Trophoblast cell (in vitro differentiated cells and primary cell): ENCODE results near the gene DNAH1.

ENCODE experiments used
- DNase-seq, 2 donors: peaks; one replicate each; pipeline ENCODE4 v3.0.0-alpha.2; 2016
- H2AFZ ChIP-seq: 2 replicates; pipeline ENCODE4 v1.6.1; 2013; ENCODE audit warnings: low read length, moderate library complexity, mild to moderate bottlenecking; ENCODE audit not compliant: insufficient read depth, poor library complexity
- H2AK5ac ChIP-seq: 2 replicates; pipeline ENCODE4 v1.6.1; 2013; ENCODE audit warnings: mild to moderate bottlenecking, low read length
- H2BK120ac ChIP-seq: 2 replicates; pipeline ENCODE4 v1.6.1; 2013; ENCODE audit warnings: low read length, mild to moderate bottlenecking, moderate library complexity; ENCODE audit not compliant: insufficient read depth, poor library complexity
- H2BK12ac ChIP-seq: 2 replicates; pipeline ENCODE4 v1.6.1; 2013; ENCODE audit warnings: mild to moderate bottlenecking, low read length, moderate library complexity
- H2BK5ac ChIP-seq: 2 replicates; pipeline ENCODE4 v1.6.1; 2013; ENCODE audit warnings: low read length, low read depth, moderate library complexity, mild to moderate bottlenecking; ENCODE audit not compliant: poor library complexity
- H3K14ac ChIP-seq: 2 replicates; pipeline ENCODE4 v1.6.1; 2013; ENCODE audit warnings: mild to moderate bottlenecking, low read length
- H3K18ac ChIP-seq: 2 replicates; pipeline ENCODE4 v1.6.1; 2013; ENCODE audit warnings: mild to moderate bottlenecking, low read length
- H3K23ac ChIP-seq: 2 replicates; pipeline ENCODE4 v1.6.1; 2013; ENCODE audit warnings: low read length
- H3K27ac ChIP-seq: 2 replicates; pipeline ENCODE4 v1.5.1; 2013; ENCODE audit warnings: low read depth, mild to moderate bottlenecking, inconsistent platforms, low read length, moderate library complexity
- H3K27me3 ChIP-seq: 2 replicates; pipeline ENCODE4 v1.6.1; 2013; ENCODE audit warnings: inconsistent platforms, mild to moderate bottlenecking, low read length, moderate library complexity; ENCODE audit not compliant: insufficient read depth
- H3K36me3 ChIP-seq, 2 experiments: 1 replicate in 1 of 2; 2 replicates in 1 of 2; pipeline ENCODE4 v1.6.1; 2013; ENCODE audit warnings: low read length in 2 of 2, mild to moderate bottlenecking in 2 of 2, moderate library complexity in 1 of 2; ENCODE audit not compliant: insufficient read depth in 2 of 2, control insufficient read depth in 1 of 2
- H3K4ac ChIP-seq: 2 replicates; pipeline ENCODE4 v1.6.1; 2013; ENCODE audit warnings: low read depth, mild to moderate bottlenecking, low read length, moderate library complexity
- H3K4me1 ChIP-seq, 2 experiments: 1 replicate in 1 of 2; 2 replicates in 1 of 2; pipeline ENCODE4 v1.6.1; 2013; ENCODE audit warnings: low read length in 2 of 2, mild to moderate bottlenecking in 2 of 2, moderate library complexity in 1 of 2; ENCODE audit not compliant: insufficient read depth in 2 of 2, control insufficient read depth in 1 of 2
- H3K4me2 ChIP-seq: 2 replicates; pipeline ENCODE4 v1.6.1; 2013; ENCODE audit warnings: inconsistent platforms, mild to moderate bottlenecking, low read length, moderate library complexity
- H3K4me3 ChIP-seq: 2 replicates; pipeline ENCODE4 v1.5.1; 2013; ENCODE audit warnings: mild to moderate bottlenecking, low read depth, low read length, inconsistent platforms
- H3K79me1 ChIP-seq: one replicate; pipeline ENCODE4 v1.6.1; 2013; ENCODE audit warnings: low read length
- H3K79me2 ChIP-seq: 2 replicates; pipeline ENCODE4 v1.6.1; 2013; ENCODE audit warnings: low read length, mild to moderate bottlenecking; ENCODE audit not compliant: control insufficient read depth, insufficient read depth, poor library complexity
- H3K9ac ChIP-seq: 2 replicates; pipeline ENCODE4 v1.6.1; 2013; ENCODE audit warnings: mild to moderate bottlenecking, low read length
- H3K9me3 ChIP-seq: 2 replicates; pipeline ENCODE4 v1.6.1; 2013; ENCODE audit warnings: low read depth, mild to moderate bottlenecking, control low read depth, inconsistent platforms, low read length; ENCODE audit not compliant: insufficient read depth
- H4K12ac ChIP-seq: 2 replicates; pipeline ENCODE4 v1.6.1; 2013; ENCODE audit warnings: low read depth, mild to moderate bottlenecking, low read length, moderate library complexity
- H4K8ac ChIP-seq: 2 replicates; pipeline ENCODE4 v1.6.1; 2013; ENCODE audit warnings: low read depth, mild to moderate bottlenecking, low read length, moderate library complexity
- H4K91ac ChIP-seq: one replicate; pipeline ENCODE4 v1.6.1; 2013; ENCODE audit warnings: low read depth, mild to moderate bottlenecking, low read length, moderate library complexity
- WGBS: extraction: QIAGEN DNeasy Blood & Tissue Kit; methylation state at CpG from one replicate; pipeline ENCODE4 v1.1.7; 2013; ENCODE audit warnings: missing lambda C conversion rate; ENCODE audit not compliant: insufficient read length, insufficient coverage; ENCODE audit errors: extremely low coverage; 5-methylcytosine and 5-hydroxymethylcytosine counted together

DNAH1 gene

GRCh38 chr3:52291508-52292181 is 24.5 kb upstream of the DNAH1 start:
- no peak overlapping the region for H2BK12ac ChIP-seq
- no peaks in the 10 kb centered on the region for H3K27me3 ChIP-seq
- H2AK5ac ChIP-seq = no peak overlapping the region
- H4K12ac ChIP-seq = no peak overlapping the region
- H3K79me2 ChIP-seq = peaks cover 2% of the 10 kb centered on the region
- no peak overlapping the region for H3K4me3 ChIP-seq
- no peak overlapping the region for H3K14ac ChIP-seq
- H3K23ac ChIP-seq = no peak overlapping the region
- no peak overlapping the region for H3K27ac ChIP-seq
- peaks cover 2% of the 10 kb centered on the region for H3K79me1 ChIP-seq
- peaks cover 2 to 10% of the 10 kb centered on the region in 2 experiments for H3K36me3 ChIP-seq
- H3K18ac ChIP-seq = no peak overlapping the region
- no peak overlapping the region for H3K4ac ChIP-seq
- peaks cover 8 to 9% of the 10 kb centered on the region in 2 experiments for H3K4me1 ChIP-seq
- H4K8ac ChIP-seq = no peak overlapping the region
- no peak overlapping the region for H2BK120ac ChIP-seq
- H4K91ac ChIP-seq = no peak overlapping the region
- no peak overlapping the region for H3K4me2 ChIP-seq
- no peak for DNase-seq
- H3K9ac ChIP-seq = no peak overlapping the region
- no peak overlapping the region for H2AFZ ChIP-seq
- H2BK5ac ChIP-seq = no peak overlapping the region
- no peaks in the 10 kb centered on the region for H3K9me3 ChIP-seq
- WGBS = no CpG with 5 or more reads among the region's 7 CpGs

GRCh38 chr3:52292247-52293065 is 23.7 kb upstream of the DNAH1 start:
- no peak overlapping the region for H3K14ac ChIP-seq
- H2BK5ac ChIP-seq = no peak overlapping the region
- no peak overlapping the region for H2BK12ac ChIP-seq
- H3K4ac ChIP-seq = no peak overlapping the region
- peaks cover 3 to 5% of the 10 kb centered on the region in 2 experiments for H3K4me1 ChIP-seq
- no peak overlapping the region for H2BK120ac ChIP-seq
- peaks cover 2% of the 10 kb centered on the region for H3K79me2 ChIP-seq
- WGBS = no CpG with 5 or more reads among the region's 20 CpGs
- H3K18ac ChIP-seq = no peak overlapping the region
- H3K79me1 ChIP-seq = peaks cover 2% of the 10 kb centered on the region
- H3K4me2 ChIP-seq = no peak overlapping the region
- DNase-seq = no peak
- H4K12ac ChIP-seq = no peak overlapping the region
- H4K8ac ChIP-seq = no peak overlapping the region
- H3K4me3 ChIP-seq = no peak overlapping the region
- H2AK5ac ChIP-seq = no peak overlapping the region
- no peaks in the 10 kb centered on the region for H3K9me3 ChIP-seq
- H3K23ac ChIP-seq = no peak overlapping the region
- H3K36me3 ChIP-seq = peaks cover 2 to 10% of the 10 kb centered on the region in 2 experiments
- no peak overlapping the region for H2AFZ ChIP-seq
- no peaks in the 10 kb centered on the region for H3K27me3 ChIP-seq
- no peak overlapping the region for H4K91ac ChIP-seq
- no peak overlapping the region for H3K27ac ChIP-seq
- H3K9ac ChIP-seq = no peak overlapping the region

- Histone ChIP-seq H3K18ac (no peak overlapping the region), H3K36me3 (peaks cover 2 to 10% of the 10 kb centered on the region in 2 experiments), H2BK120ac (no peak overlapping the region), H3K4me2 (no peak overlapping the region), H3K4me1 (peaks cover 3 to 8% of the 10 kb centered on the region in 2 experiments), H2BK12ac (no peak overlapping the region), H3K23ac (no peak overlapping the region), H3K27me3 (no peaks in the 10 kb centered on the region), H2AK5ac (no peak overlapping the region), H4K8ac (no peak overlapping the region), H3K9me3 (no peaks in the 10 kb centered on the region), H3K4me3 (no peak overlapping the region), H2BK5ac (no peak overlapping the region), H3K79me2 (no peaks in the 10 kb centered on the region), H3K27ac (no peak overlapping the region), H4K91ac (no peak overlapping the region), H3K14ac (no peak overlapping the region), H3K79me1 (peaks cover 3% of the 10 kb centered on the region), H4K12ac (no peak overlapping the region), H3K4ac (no peak overlapping the region), H2AFZ (no peak overlapping the region), H3K9ac (no peak overlapping the region)
- WGBS = no CpG with 5 or more reads among the region's 17 CpGs
- DNase-seq = no peak
Observed at GRCh38 chr3:52293491-52294319, 22.4 kb upstream of the DNAH1 start.

- Histone ChIP-seq H3K18ac (no peak overlapping the region), H3K36me3 (peaks cover 2 to 10% of the 10 kb centered on the region in 2 experiments), H2BK5ac (no peak overlapping the region), H3K4me3 (no peak overlapping the region), H3K9me3 (no peaks in the 10 kb centered on the region), H4K8ac (no peak overlapping the region), H3K27ac (no peak overlapping the region), H4K12ac (no peak overlapping the region), H2AFZ (no peak overlapping the region), H2BK12ac (no peak overlapping the region), H2BK120ac (no peak overlapping the region), H3K4me2 (no peak overlapping the region), H3K9ac (no peak overlapping the region), H3K27me3 (no peaks in the 10 kb centered on the region), H3K79me1 (peaks cover 4% of the 10 kb centered on the region), H3K14ac (no peak overlapping the region), H3K4ac (no peak overlapping the region), H2AK5ac (no peak overlapping the region), H4K91ac (no peak overlapping the region), H3K23ac (no peak overlapping the region), H3K79me2 (no peaks in the 10 kb centered on the region), H3K4me1 (peaks cover 10 to 11% of the 10 kb centered on the region in 2 experiments)
- WGBS = no CpG with 5 or more reads among the region's 11 CpGs
- DNase-seq = no peak
Observed at GRCh38 chr3:52294320-52295150, 21.6 kb upstream of the DNAH1 start.
